ENCODE measurements around the gene WSB1. TPM values are rescaled to one million over a fixed set of nuclear protein-coding genes. Genes with fewer than 3 reads are reported as not detected.

The WSB1 gene
- total and polyA plus RNA-seq, 9 donors: 98.9 to 249 (median 145) TPM

GRCh38 chr17:27354491-27355081 is 60.7 kb downstream of the WSB1 start:
- Histone ChIP-seq H3K27me3 (ENCODE audit: control insufficient read depth, insufficient read depth, low read length) (no peaks in the 10 kb centered on the region), H3K4me3 (ENCODE audit: low read length) (no peak overlapping the region), H3K4me1 (ENCODE audit: control insufficient read depth, insufficient read depth, low read length) (peaks cover 13% of the 10 kb centered on the region), H3K9me3 (replicated peaks; ENCODE audit: control insufficient read depth, low read depth, low read length) (no peaks in the 10 kb centered on the region), H3K36me3 (ENCODE audit: control insufficient read depth, insufficient read depth, low read length) (no peaks in the 10 kb centered on the region), H3K27ac (ENCODE audit: low read length) (no peak overlapping the region)
- WGBS (ENCODE audit: insufficient coverage): 50% methylated on average over 5 of the region's 8 CpGs
- no peak for DNase-seq

- H3K4me1 ChIP-seq (ENCODE audit: control insufficient read depth, insufficient read depth, low read length): peaks cover 13% of the 10 kb centered on the region
- no peaks in the 10 kb centered on the region for H3K9me3 ChIP-seq (replicated peaks; ENCODE audit: control insufficient read depth, low read depth, low read length)
- no peak for DNase-seq
- H3K27ac ChIP-seq (ENCODE audit: low read length): no peak overlapping the region
- no peak overlapping the region for H3K4me3 ChIP-seq (ENCODE audit: low read length)
- WGBS (ENCODE audit: insufficient coverage): 73% methylated on average over 4 of the region's 4 CpGs
- no peaks in the 10 kb centered on the region for H3K27me3 ChIP-seq (ENCODE audit: control insufficient read depth, insufficient read depth, low read length)
- no peaks in the 10 kb centered on the region for H3K36me3 ChIP-seq (ENCODE audit: control insufficient read depth, insufficient read depth, low read length)
These were observed 61.5 kb downstream of the WSB1 start for GRCh38 chr17:27355419-27355818.

DNA sequence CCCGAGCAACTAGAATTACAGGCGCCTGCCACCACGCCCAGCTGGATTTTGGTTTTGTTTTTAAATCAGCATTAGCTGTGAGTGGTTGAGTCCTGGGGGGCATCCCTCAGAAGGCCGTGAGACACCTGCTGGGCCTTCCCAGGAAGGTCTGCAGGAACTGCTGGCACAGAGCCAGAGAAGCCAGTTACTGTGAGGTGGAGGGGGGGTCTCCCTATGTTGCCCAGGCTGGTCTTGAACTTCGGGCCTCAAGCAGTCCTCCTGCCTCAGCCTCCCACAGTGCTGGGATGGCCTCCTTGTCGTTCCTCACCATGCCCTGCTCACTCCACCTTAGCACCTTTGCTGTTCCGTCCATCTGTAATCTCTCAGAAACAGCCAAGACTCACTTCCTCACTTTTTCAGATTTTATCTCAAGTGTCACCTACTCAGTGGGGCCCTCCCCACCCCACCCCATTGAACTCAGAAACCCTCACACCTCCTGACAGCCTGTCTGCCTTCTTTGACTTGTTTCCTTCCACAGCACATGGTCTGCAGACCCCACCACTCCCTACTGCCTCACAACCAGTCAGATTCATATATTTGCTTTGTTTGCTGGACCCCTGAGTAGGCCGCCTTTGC is 62.3 kb downstream of the WSB1 start:
- no peaks in the 10 kb centered on the region for H3K27me3 ChIP-seq (ENCODE audit: control insufficient read depth, insufficient read depth, low read length)
- no peaks in the 10 kb centered on the region for H3K36me3 ChIP-seq (ENCODE audit: control insufficient read depth, insufficient read depth, low read length)
- no peaks in the 10 kb centered on the region for H3K9me3 ChIP-seq (replicated peaks; ENCODE audit: control insufficient read depth, low read depth, low read length)
- DNase-seq: no peak
- H3K27ac ChIP-seq (ENCODE audit: low read length): no peak overlapping the region
- no peak overlapping the region for H3K4me3 ChIP-seq (ENCODE audit: low read length)
- H3K4me1 ChIP-seq (ENCODE audit: control insufficient read depth, insufficient read depth, low read length): peaks cover 13% of the 10 kb centered on the region
- 86% methylated on average over 7 of the region's 8 CpGs for WGBS (ENCODE audit: insufficient coverage)

DNA sequence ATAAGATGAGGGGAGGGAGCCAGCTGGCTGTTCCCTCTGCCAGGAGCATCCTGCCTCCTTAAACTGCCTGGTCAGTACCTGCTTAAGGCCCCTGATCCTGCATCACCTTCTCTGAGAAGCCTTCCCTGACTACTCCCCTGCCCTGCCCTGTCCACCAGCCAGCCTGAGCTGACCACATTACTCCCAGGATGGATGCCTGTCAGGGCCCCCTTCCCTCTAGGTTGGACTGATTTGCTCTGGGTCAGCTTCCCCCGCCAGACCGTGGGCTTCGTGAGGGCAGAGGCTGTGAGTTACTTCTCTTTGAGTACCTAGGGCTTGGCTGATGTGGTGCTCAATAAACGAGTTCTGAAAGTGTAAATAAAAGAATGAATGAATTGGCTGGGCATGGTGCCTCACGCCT is 63.3 kb downstream of the WSB1 start:
- no peaks in the 10 kb centered on the region for H3K27me3 ChIP-seq (ENCODE audit: control insufficient read depth, insufficient read depth, low read length)
- 88% methylated on average over 4 of the region's 5 CpGs for WGBS (ENCODE audit: insufficient coverage)
- H3K36me3 ChIP-seq (ENCODE audit: control insufficient read depth, insufficient read depth, low read length): no peaks in the 10 kb centered on the region
- peaks cover 13% of the 10 kb centered on the region for H3K4me1 ChIP-seq (ENCODE audit: control insufficient read depth, insufficient read depth, low read length)
- H3K9me3 ChIP-seq (replicated peaks; ENCODE audit: control insufficient read depth, low read depth, low read length): no peaks in the 10 kb centered on the region
- no peak for DNase-seq
- H3K4me3 ChIP-seq (ENCODE audit: low read length): no peak overlapping the region
- no peak overlapping the region for H3K27ac ChIP-seq (ENCODE audit: low read length)

GRCh38 chr17:27360507-27360906 is 66.6 kb downstream of the WSB1 start:
- no peak overlapping the region for H3K27ac ChIP-seq (ENCODE audit: low read length)
- WGBS (ENCODE audit: insufficient coverage): 24% methylated on average over 3 of the region's 8 CpGs
- peaks cover 9% of the 10 kb centered on the region for H3K4me1 ChIP-seq (ENCODE audit: control insufficient read depth, insufficient read depth, low read length)
- DNase-seq: no peak
- no peak overlapping the region for H3K4me3 ChIP-seq (ENCODE audit: low read length)
- H3K27me3 ChIP-seq (ENCODE audit: control insufficient read depth, insufficient read depth, low read length): no peaks in the 10 kb centered on the region
- no peaks in the 10 kb centered on the region for H3K9me3 ChIP-seq (replicated peaks; ENCODE audit: control insufficient read depth, low read depth, low read length)
- H3K36me3 ChIP-seq (ENCODE audit: control insufficient read depth, insufficient read depth, low read length): no peaks in the 10 kb centered on the region

GRCh38 chr17:27361695-27362094 is 67.8 kb downstream of the WSB1 start:
- peaks cover 9% of the 10 kb centered on the region for H3K4me1 ChIP-seq (ENCODE audit: control insufficient read depth, insufficient read depth, low read length)
- no peaks in the 10 kb centered on the region for H3K9me3 ChIP-seq (replicated peaks; ENCODE audit: control insufficient read depth, low read depth, low read length)
- no peaks in the 10 kb centered on the region for H3K27me3 ChIP-seq (ENCODE audit: control insufficient read depth, insufficient read depth, low read length)
- no peak overlapping the region for H3K27ac ChIP-seq (ENCODE audit: low read length)
- WGBS (ENCODE audit: insufficient coverage): 78% methylated on average over 2 of the region's 2 CpGs
- H3K36me3 ChIP-seq (ENCODE audit: control insufficient read depth, insufficient read depth, low read length): no peaks in the 10 kb centered on the region
- H3K4me3 ChIP-seq (ENCODE audit: low read length): no peak overlapping the region
- DNase-seq: no peak

GRCh38 chr17:27362503-27362902 is 68.6 kb downstream of the WSB1 start:
- H3K4me1 ChIP-seq (ENCODE audit: control insufficient read depth, insufficient read depth, low read length): peaks cover 9% of the 10 kb centered on the region
- no peak overlapping the region for H3K4me3 ChIP-seq (ENCODE audit: low read length)
- no peaks in the 10 kb centered on the region for H3K9me3 ChIP-seq (replicated peaks; ENCODE audit: control insufficient read depth, low read depth, low read length)
- H3K36me3 ChIP-seq (ENCODE audit: control insufficient read depth, insufficient read depth, low read length): no peaks in the 10 kb centered on the region
- 59% methylated on average over 3 of the region's 6 CpGs for WGBS (ENCODE audit: insufficient coverage)
- no peak overlapping the region for H3K27ac ChIP-seq (ENCODE audit: low read length)
- no peak for DNase-seq
- no peaks in the 10 kb centered on the region for H3K27me3 ChIP-seq (ENCODE audit: control insufficient read depth, insufficient read depth, low read length)

DNA sequence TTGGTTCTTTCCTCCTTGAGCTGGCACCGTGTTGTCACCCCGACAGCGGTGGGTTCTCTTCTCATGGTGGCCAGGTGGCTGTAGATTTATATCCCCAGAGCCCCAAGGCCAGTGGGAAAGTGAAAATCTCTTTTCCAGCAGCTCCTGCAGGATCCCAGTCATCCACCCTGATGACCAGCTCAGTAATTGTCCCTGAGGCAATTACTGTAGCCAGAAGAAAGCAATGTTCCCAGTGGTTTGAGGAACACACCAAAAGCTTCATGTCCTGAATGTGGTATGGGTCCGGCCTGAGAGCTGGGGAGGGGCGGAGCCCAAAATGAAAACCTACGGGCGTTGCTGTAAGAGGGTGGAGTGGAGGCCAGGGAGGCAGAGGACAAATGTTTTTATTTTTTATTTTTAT is 69.0 kb downstream of the WSB1 start:
- Histone ChIP-seq H3K27ac (ENCODE audit: low read length) (no peak overlapping the region), H3K36me3 (ENCODE audit: control insufficient read depth, insufficient read depth, low read length) (no peaks in the 10 kb centered on the region), H3K9me3 (replicated peaks; ENCODE audit: control insufficient read depth, low read depth, low read length) (no peaks in the 10 kb centered on the region), H3K4me1 (ENCODE audit: control insufficient read depth, insufficient read depth, low read length) (peaks cover 9% of the 10 kb centered on the region), H3K27me3 (ENCODE audit: control insufficient read depth, insufficient read depth, low read length) (no peaks in the 10 kb centered on the region), H3K4me3 (ENCODE audit: low read length) (no peak overlapping the region)
- WGBS (ENCODE audit: insufficient coverage): 50% methylated on average over 1 of the region's 7 CpGs
- DNase-seq: no peak

DNA sequence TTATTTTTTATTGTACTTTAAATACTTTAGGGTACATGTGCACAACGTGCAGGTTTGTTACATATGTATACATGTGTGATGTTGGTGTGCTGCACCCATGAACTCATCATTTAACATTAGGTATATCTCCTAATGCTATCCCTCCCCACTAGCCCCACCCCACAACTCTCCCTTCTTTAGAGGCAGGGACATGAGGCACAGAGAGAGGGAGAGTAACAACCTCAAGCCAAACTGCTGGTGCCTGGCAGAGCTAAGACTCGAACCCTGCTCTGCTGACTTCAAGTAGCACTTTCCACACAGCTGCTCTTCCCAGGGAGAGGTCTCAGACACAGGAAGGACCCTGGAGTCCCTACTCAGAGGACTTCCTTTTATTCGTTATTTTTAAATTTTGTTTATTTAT is 69.4 kb downstream of the WSB1 start:
- Histone ChIP-seq H3K27ac (ENCODE audit: low read length) (no peak overlapping the region), H3K9me3 (replicated peaks; ENCODE audit: control insufficient read depth, low read depth, low read length) (no peaks in the 10 kb centered on the region), H3K36me3 (ENCODE audit: control insufficient read depth, insufficient read depth, low read length) (no peaks in the 10 kb centered on the region), H3K27me3 (ENCODE audit: control insufficient read depth, insufficient read depth, low read length) (no peaks in the 10 kb centered on the region), H3K4me3 (ENCODE audit: low read length) (no peak overlapping the region), H3K4me1 (ENCODE audit: control insufficient read depth, insufficient read depth, low read length) (peaks cover 9% of the 10 kb centered on the region)
- 83% methylated on average over 1 of the region's 3 CpGs for WGBS (ENCODE audit: insufficient coverage)
- no peak for DNase-seq

Data from muscle of leg (tissue), 11 donors.